Measurements from ENCODE around the gene CARMIL1. TPM values are rescaled to one million over a fixed set of nuclear protein-coding genes. Genes with fewer than 3 reads are reported as not detected.

The CARMIL1 gene
- total RNA-seq, 1 donor from 2014 or later = 8.4 TPM

DNA sequence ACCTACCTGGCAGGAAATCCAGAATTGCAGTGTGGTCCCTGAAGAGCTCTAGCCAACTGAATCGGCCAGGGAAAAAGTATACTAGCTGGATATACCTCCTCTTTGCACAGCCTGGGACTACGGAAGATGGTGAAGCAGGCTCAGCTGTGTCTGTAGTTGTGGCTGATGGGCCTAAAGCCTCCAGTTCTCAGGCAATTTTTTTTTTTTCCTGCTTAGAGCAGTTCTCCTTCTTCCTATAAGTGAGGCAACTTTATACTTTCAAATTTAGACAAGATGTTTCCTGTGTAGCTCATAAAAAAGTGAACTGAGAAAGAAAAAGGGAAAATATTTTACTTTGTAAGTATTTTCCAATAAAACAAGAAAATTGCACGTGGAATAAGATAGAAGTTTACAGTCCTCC is 172.9 kb downstream of the CARMIL1 start:
- Histone ChIP-seq H3K27ac (replicated peaks) (no peak overlapping the region), H3K9me3 (replicated peaks) (no peaks in the 10 kb centered on the region), H3K27me3 (ENCODE audit: low read depth) (no peaks in the 10 kb centered on the region), H3K36me3 (no peaks in the 10 kb centered on the region), H3K4me3 (no peak overlapping the region), H3K4me1 (no peaks in the 10 kb centered on the region)
- no peak for TF ChIP-seq CTCF (IDR thresholded peaks at IDR 0.05; ENCODE audit: borderline replicate concordance)
- no peak for DNase-seq
- intact Hi-C loops (cut with micrococcal nuclease) = no loop called here

GRCh38 chr6:25453288-25453687 is 174.1 kb downstream of the CARMIL1 start:
- no peak overlapping the region for H3K4me3 ChIP-seq
- H3K27ac ChIP-seq (replicated peaks) = no peak overlapping the region
- intact Hi-C loops (cut with micrococcal nuclease) = no loop called here
- no peaks in the 10 kb centered on the region for H3K4me1 ChIP-seq
- TF ChIP-seq CTCF (IDR thresholded peaks at IDR 0.05; ENCODE audit: borderline replicate concordance) = no peak
- H3K9me3 ChIP-seq (replicated peaks) = no peaks in the 10 kb centered on the region
- no peaks in the 10 kb centered on the region for H3K36me3 ChIP-seq
- H3K27me3 ChIP-seq (ENCODE audit: low read depth) = no peaks in the 10 kb centered on the region
- no peak for DNase-seq

DNA sequence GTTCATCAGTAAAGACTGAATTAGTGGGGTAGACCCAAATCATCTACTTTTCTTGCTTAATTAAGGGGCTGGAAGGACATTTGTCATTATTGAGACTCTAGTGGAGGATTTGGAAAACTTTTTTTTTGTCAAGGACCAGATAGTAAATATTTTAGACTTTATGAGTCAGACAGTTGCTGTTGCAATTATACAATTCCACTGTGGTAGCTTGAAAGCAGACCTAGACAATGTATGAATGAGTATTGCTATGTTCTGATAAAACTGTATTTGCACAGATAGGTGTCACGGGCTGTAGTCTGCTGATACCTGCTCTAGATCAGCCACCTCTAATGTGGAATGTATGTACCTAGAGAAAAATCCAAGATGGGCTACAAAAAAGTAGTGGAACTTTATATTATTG is 175.0 kb downstream of the CARMIL1 start:
- Histone ChIP-seq H3K4me3 (no peak overlapping the region), H3K27ac (replicated peaks) (no peak overlapping the region), H3K4me1 (no peaks in the 10 kb centered on the region), H3K9me3 (replicated peaks) (no peaks in the 10 kb centered on the region), H3K27me3 (ENCODE audit: low read depth) (no peaks in the 10 kb centered on the region), H3K36me3 (no peaks in the 10 kb centered on the region)
- no peak for TF ChIP-seq CTCF (IDR thresholded peaks at IDR 0.05; ENCODE audit: borderline replicate concordance)
- intact Hi-C loops (cut with micrococcal nuclease) = no loop called here
- no peak for DNase-seq

GRCh38 chr6:25456249-25457040 is 177.3 kb downstream of the CARMIL1 start:
- TF ChIP-seq CTCF (IDR thresholded peaks at IDR 0.05; ENCODE audit: borderline replicate concordance) = no peak
- no peak overlapping the region for H3K27ac ChIP-seq (replicated peaks)
- DNase-seq = no peak
- H3K27me3 ChIP-seq (ENCODE audit: low read depth) = no peaks in the 10 kb centered on the region
- no peaks in the 10 kb centered on the region for H3K9me3 ChIP-seq (replicated peaks)
- intact Hi-C loops (cut with micrococcal nuclease) = no loop called here
- H3K4me1 ChIP-seq = no peaks in the 10 kb centered on the region
- no peaks in the 10 kb centered on the region for H3K36me3 ChIP-seq
- H3K4me3 ChIP-seq = no peak overlapping the region

DNA sequence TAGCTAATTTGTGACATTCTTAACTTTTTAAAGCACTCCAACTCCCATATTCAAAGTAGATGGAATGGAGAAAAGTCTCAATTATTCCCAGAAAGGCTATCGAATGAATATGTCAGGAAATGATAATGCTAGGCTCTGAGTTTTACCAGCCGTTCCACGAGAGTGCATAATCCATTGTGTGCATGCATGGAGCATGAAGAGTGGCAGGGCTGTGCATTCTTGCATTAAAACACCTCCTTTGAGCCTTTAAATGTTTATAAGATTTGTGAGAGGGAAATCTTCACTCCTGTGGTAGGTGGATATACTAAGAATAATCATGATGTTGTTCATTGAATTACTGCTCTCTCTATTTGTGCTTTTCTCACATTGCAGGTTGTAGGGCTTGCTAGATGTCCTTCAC is 178.3 kb downstream of the CARMIL1 start:
- intact Hi-C loops (cut with micrococcal nuclease) = no loop called here
- H3K9me3 ChIP-seq (replicated peaks) = no peaks in the 10 kb centered on the region
- no peak overlapping the region for H3K4me3 ChIP-seq
- H3K27me3 ChIP-seq (ENCODE audit: low read depth) = no peaks in the 10 kb centered on the region
- TF ChIP-seq CTCF (IDR thresholded peaks at IDR 0.05; ENCODE audit: borderline replicate concordance) = no peak
- no peak for DNase-seq
- H3K4me1 ChIP-seq = no peaks in the 10 kb centered on the region
- H3K36me3 ChIP-seq = no peaks in the 10 kb centered on the region
- no peak overlapping the region for H3K27ac ChIP-seq (replicated peaks)

Measured in left ventricle myocardium inferior (tissue), 1 donor.